ENCODE measurements around the gene APLNR.

- TF ChIP-seq POLR2AphosphoS5 (IDR thresholded peaks at IDR 0.05) (no peak), CTCF (IDR thresholded peaks at IDR 0.05 in 8 of 11, conservative IDR thresholded peaks at IDR 0.05 in 3 of 11) (no peak), POLR2A (IDR thresholded peaks at IDR 0.05) (no peak)
Observed at GRCh38 chr11:57224537-57224936, 12.5 kb downstream of the APLNR start.
